K562 (cell line): ENCODE data around the gene DBH. TPM values are rescaled to one million over a fixed set of nuclear protein-coding genes. Genes with fewer than 3 reads are reported as not detected.

Experiments
- ATAC-seq: fragments of 200-7000 bp; cut with Tn5 transposase; 3 replicates; pipeline ENCODE4 v1.9.1; 2020; ENCODE audit warnings: moderate library complexity
- BruUV-seq: library from RNA; stranded (reverse); fragments of 400-500 nt; replicated peaks from 2 replicates; lab custom pipeline; 2021; lab: Mats Ljungman, UMichigan
- CTCF ChIA-PET: fragments of 300-600 bp; formaldehyde crosslinking; extraction: SDS; loops from one replicate; lab custom pipeline; 2021; ENCODE audit warnings: low intra/inter-chr PET ratio; lab: Yijun Ruan, JAX
- POLR2A ChIA-PET: fragments of 300-600, 350-650 bp; sonication (Branson Sonifier 250); formaldehyde crosslinking; extraction: SDS; loops from one replicate; lab custom pipeline; 2021; ENCODE audit warnings: antibody characterized with exemption, inconsistent platforms; lab: Yijun Ruan, JAX
- DNase-seq, 4 experiments: peaks; one replicate each; pipeline versions ENCODE4 v3.0.0 to v3.0.0-alpha.2; 2011 to 2018; ENCODE audit warnings: low spot score in 3 of 4, mixed read lengths in 3 of 4; ENCODE audit errors: extremely low read depth in 1 of 4
- FAIRE-seq: peaks from 2 replicates; lab custom pipeline; 2011; peaks lifted over from hg19 to GRCh38; lab: Jason Lieb, UNC
- H2AFZ ChIP-seq: 2 replicates; pipeline ENCODE4 v1.6.0; 2011; ENCODE audit warnings: low read depth, low read length, control low read depth, inconsistent platforms
- H3K27ac ChIP-seq: fragments of 200-600 bp; 3 replicates; pipeline ENCODE4 v1.8.0; 2011; ENCODE audit warnings: low read depth, mild to moderate bottlenecking, control low read depth, inconsistent platforms, low read length, moderate library complexity, mixed read lengths; ENCODE audit errors: extremely low read depth
- H3K27me3 ChIP-seq, 2 experiments: fragments of 300-600 bp in 1 of 2; 2 replicates in 1 of 2; 3 replicates in 1 of 2; pipeline versions ENCODE4 v1.6.0 to v1.8.0; 2011; ENCODE audit warnings: inconsistent platforms in 2 of 2, low read length in 2 of 2, mild to moderate bottlenecking in 1 of 2, mixed read lengths in 1 of 2, moderate library complexity in 1 of 2; ENCODE audit not compliant: control insufficient read depth in 2 of 2, insufficient read depth in 2 of 2
- H3K36me3 ChIP-seq: fragments of 300-600 bp; 3 replicates; pipeline ENCODE4 v1.8.0; 2011; ENCODE audit warnings: mild to moderate bottlenecking, low read length, inconsistent platforms; ENCODE audit not compliant: control insufficient read depth, insufficient read depth
- H3K4me1 ChIP-seq, 2 experiments: fragments of 200-600 bp in 1 of 2; replicated peaks in 1 of 2; 2 replicates in 1 of 2; 3 replicates in 1 of 2; pipeline versions ENCODE4 v1.5.1 to v1.8.0; 2011; ENCODE audit warnings: inconsistent platforms in 2 of 2, low read length in 2 of 2, mild to moderate bottlenecking in 1 of 2, mixed read lengths in 1 of 2, moderate library complexity in 1 of 2; ENCODE audit not compliant: control insufficient read depth in 2 of 2, insufficient read depth in 2 of 2
- H3K4me2 ChIP-seq: 2 replicates; pipeline ENCODE4 v1.6.1; 2011; ENCODE audit warnings: low read length, control low read depth, inconsistent platforms, mixed read lengths; ENCODE audit not compliant: insufficient read depth
- H3K4me3 ChIP-seq: fragments of 200-600 bp; sonication (generic), shearing (Covaris generic); 2 replicates; pipeline ENCODE4 v1.5.1; 2016; ENCODE audit warnings: control low read depth, inconsistent platforms
- H3K79me2 ChIP-seq: fragments of 200-600 bp; 3 replicates; pipeline ENCODE4 v1.8.0; 2011; ENCODE audit warnings: low read length, inconsistent platforms; ENCODE audit not compliant: control insufficient read depth, insufficient read depth
- H3K9ac ChIP-seq, 2 experiments: 2 replicates each; pipeline versions ENCODE4 v1.6.0 to v1.6.1; 2011; ENCODE audit warnings: low read depth in 2 of 2, low read length in 2 of 2, control low read depth in 1 of 2, inconsistent platforms in 1 of 2, mild to moderate bottlenecking in 1 of 2, mixed read lengths in 1 of 2; ENCODE audit not compliant: insufficient read depth in 1 of 2
- H3K9me1 ChIP-seq: one replicate; pipeline ENCODE4 v1.6.0; 2011; ENCODE audit warnings: inconsistent platforms, mild to moderate bottlenecking, low read length, moderate library complexity; ENCODE audit not compliant: control insufficient read depth, insufficient read depth
- H3K9me3 ChIP-seq: replicated peaks from 2 replicates; pipeline ENCODE4 v1.5.1; 2011; ENCODE audit warnings: low read depth, low read length, inconsistent platforms; ENCODE audit not compliant: control insufficient read depth, insufficient read depth
- H4K20me1 ChIP-seq: replicated peaks from 2 replicates; pipeline ENCODE4 v1.6.1; 2011; ENCODE audit warnings: low read length, inconsistent platforms, mixed read lengths; ENCODE audit not compliant: control insufficient read depth, insufficient read depth
- ARNT ChIP-seq, 2 experiments: fragments of 450-650 bp; IDR thresholded peaks; 2 replicates each; pipeline ENCODE4 v1.6.1; 2016; ENCODE audit warnings: mild to moderate bottlenecking in 1 of 2
- DDX20 ChIP-seq: fragments of 450-650 bp; IDR thresholded peaks from 2 replicates; pipeline ENCODE4 v1.6.1; 2016; ENCODE audit warnings: missing genetic modification characterization, low read depth, mild to moderate bottlenecking, missing compliant biosample characterization, moderate library complexity
- ELF4 ChIP-seq: fragments of 450-650 bp; formaldehyde crosslinking; IDR thresholded peaks from 2 replicates; pipeline ENCODE4 v1.4.0; 2022; ENCODE audit warnings: missing genetic modification characterization
- GATA2 ChIP-seq: sonication (generic); formaldehyde crosslinking; IDR thresholded peaks from 2 replicates; pipeline ENCODE4 v1.4.0; 2020; ENCODE audit warnings: mild to moderate bottlenecking, missing genetic modification reagents
- HDAC2 ChIP-seq: fragments of 450-650 bp; IDR thresholded peaks from 2 replicates; pipeline ENCODE4 v1.6.1; 2016; ENCODE audit warnings: mild to moderate bottlenecking
- KHSRP ChIP-seq: fragments of 450-650 bp; IDR thresholded peaks from 2 replicates; pipeline ENCODE4 v1.6.1; 2017
- MYNN ChIP-seq, 2 experiments: sonication (generic); formaldehyde crosslinking in 1 of 2; IDR thresholded peaks; 2 replicates each; pipeline versions ENCODE4 v1.5.0 to v1.6.1; 2016 to 2020; ENCODE audit warnings: antibody characterized with exemption in 1 of 2, missing genetic modification reagents in 1 of 2
- NCOA1 ChIP-seq: fragments of 450-650 bp; IDR thresholded peaks from 2 replicates; pipeline ENCODE4 v1.6.1; 2016; ENCODE audit warnings: low read depth
- PHF8 ChIP-seq: fragments of 200-600 bp; sonication (generic); IDR thresholded peaks from 2 replicates; pipeline ENCODE4 v1.6.1; 2012; ENCODE audit warnings: mixed run types, mild to moderate bottlenecking, inconsistent platforms, low read length, moderate library complexity, borderline replicate concordance
- POLR2B ChIP-seq: fragments of 450-650 bp; IDR thresholded peaks from 2 replicates; pipeline ENCODE4 v1.6.1; 2018; ENCODE audit warnings: low read depth; ENCODE audit not compliant: partially characterized antibody
- SREBF1 ChIP-seq: fragments of 150-350 bp; IDR thresholded peaks from 2 replicates; pipeline ENCODE4 v1.6.1; 2014; ENCODE audit warnings: antibody characterized with exemption, low read depth, low read length, borderline replicate concordance
- ZFPM2 ChIP-seq: fragments of 250-450 bp; sonication (Bioruptor Pico); IDR thresholded peaks from 2 replicates; pipeline ENCODE4 v1.5.1; 2022; ENCODE audit warnings: mild to moderate bottlenecking
- ZNF263 ChIP-seq: sonication (generic); formaldehyde crosslinking; IDR thresholded peaks from 2 replicates; pipeline ENCODE4 v1.8.0; 2022; ENCODE audit warnings: mild to moderate bottlenecking, missing genetic modification reagents, borderline replicate concordance
- ZNF274 ChIP-seq: IDR thresholded peaks from 2 replicates; pipeline ENCODE4 v1.6.1; 2011; ENCODE audit warnings: low read depth, mild to moderate bottlenecking, low read length, moderate library complexity, borderline replicate concordance
- ZNF551 ChIP-seq: fragments of 250-450 bp; sonication (Bioruptor Pico); IDR thresholded peaks from 2 replicates; pipeline ENCODE4 v1.5.0; 2021; ENCODE audit warnings: mild to moderate bottlenecking, moderate library complexity
- WGBS: fragments of 100-300 bp; shearing (Covaris generic); methylation state at CpG from one replicate; pipeline ENCODE4 v1.1.6; 2016; ENCODE audit warnings: low coverage, mixed read lengths; ENCODE audit not compliant: insufficient coverage; ENCODE audit errors: missing lambda C conversion rate; 5-methylcytosine and 5-hydroxymethylcytosine counted together
- in situ Hi-C: fragments of 300-500 bp; cut with MboI; formaldehyde crosslinking; loops from 4 replicates; pipeline ENCODE4 v1.15.0; 2018; ENCODE audit warnings: inconsistent platforms, mixed read lengths
- intact Hi-C: fragments of 100-400 bp; cut with micrococcal nuclease; formaldehyde crosslinking; loops from 2 replicates; pipeline ENCODE4 v1.14.2; 2022
- polyA plus RNA-seq, 8 experiments: library from polyadenylated mRNA; depleted of rRNA in 4 of 8; stranded (reverse) in 5 of 8; unstranded in 3 of 8; fragments of >200 nt; fragmentation: Nextera tagmentation in 2 of 8; fragmentation: Illumina TruSeq in 1 of 8; extraction: Ambion mirVana in 2 of 8; extraction: Trizol in 1 of 8; gene quantifications; 2 replicates each; pipeline versions ENCODE4 v1.2.1 to v1.2.3, GENCODE V29; 2011 to 2014; ENCODE audit warnings: inconsistent platforms in 1 of 8, missing spikeins in 1 of 8
- total RNA-seq, 7 experiments: library from RNA; depleted of rRNA in 6 of 7; stranded (reverse); fragments of >200 nt in 6 of 7; fragmentation: Illumina TruSeq in 2 of 7; extraction: Trizol in 2 of 7; gene quantifications; 2 replicates each; pipeline versions ENCODE4 v1.2.1 to v1.2.3, GENCODE V29; 2011 to 2021; ENCODE audit warnings: low replicate concordance in 1 of 7
- TF ChIP-seq, protein P1 (sequence below): fragments of 150-350 bp; conservative IDR thresholded peaks from 2 replicates; pipeline ENCODE4 v1.6.1; 2014; ENCODE audit warnings: low read length
- TF ChIP-seq, protein P2 (sequence below): fragments of 450-650 bp; IDR thresholded peaks from 2 replicates; pipeline ENCODE4 v1.6.1; 2016; ENCODE audit warnings: missing biosample characterization, missing genetic modification characterization
- TF ChIP-seq, protein P3 (sequence below): fragments of 250-450 bp; sonication (Bioruptor Pico); IDR thresholded peaks from 2 replicates; pipeline ENCODE4 v1.6.1; 2021; ENCODE audit warnings: mild to moderate bottlenecking

DBH gene
- total and polyA plus RNA-seq, 9 of the 15 experiments (the other 6 are each of a cell fraction or from before 2014, with no cell fraction given): not detected

DNA sequence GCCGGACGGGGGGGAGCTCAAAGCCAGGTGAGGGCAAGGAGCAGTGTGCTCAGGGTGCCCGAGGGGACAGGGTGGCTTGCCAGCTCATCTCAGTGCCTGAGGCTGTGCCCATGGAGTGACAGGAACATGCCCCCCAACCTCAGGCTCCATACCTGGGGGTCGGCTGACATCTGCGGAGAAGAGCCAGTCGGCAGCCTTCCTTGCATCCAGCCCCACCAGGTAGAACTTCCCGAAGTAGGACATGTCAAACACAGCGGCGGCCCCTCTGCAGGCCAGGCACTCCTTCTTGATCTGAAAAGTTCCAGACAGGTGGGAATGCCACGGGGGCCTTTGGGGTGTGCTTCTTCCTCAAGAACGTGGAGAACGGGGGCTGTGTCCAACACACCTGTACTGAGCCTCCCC is 59.9 kb downstream of the DBH start (continued):
- TF ChIP-seq, protein P1, sequence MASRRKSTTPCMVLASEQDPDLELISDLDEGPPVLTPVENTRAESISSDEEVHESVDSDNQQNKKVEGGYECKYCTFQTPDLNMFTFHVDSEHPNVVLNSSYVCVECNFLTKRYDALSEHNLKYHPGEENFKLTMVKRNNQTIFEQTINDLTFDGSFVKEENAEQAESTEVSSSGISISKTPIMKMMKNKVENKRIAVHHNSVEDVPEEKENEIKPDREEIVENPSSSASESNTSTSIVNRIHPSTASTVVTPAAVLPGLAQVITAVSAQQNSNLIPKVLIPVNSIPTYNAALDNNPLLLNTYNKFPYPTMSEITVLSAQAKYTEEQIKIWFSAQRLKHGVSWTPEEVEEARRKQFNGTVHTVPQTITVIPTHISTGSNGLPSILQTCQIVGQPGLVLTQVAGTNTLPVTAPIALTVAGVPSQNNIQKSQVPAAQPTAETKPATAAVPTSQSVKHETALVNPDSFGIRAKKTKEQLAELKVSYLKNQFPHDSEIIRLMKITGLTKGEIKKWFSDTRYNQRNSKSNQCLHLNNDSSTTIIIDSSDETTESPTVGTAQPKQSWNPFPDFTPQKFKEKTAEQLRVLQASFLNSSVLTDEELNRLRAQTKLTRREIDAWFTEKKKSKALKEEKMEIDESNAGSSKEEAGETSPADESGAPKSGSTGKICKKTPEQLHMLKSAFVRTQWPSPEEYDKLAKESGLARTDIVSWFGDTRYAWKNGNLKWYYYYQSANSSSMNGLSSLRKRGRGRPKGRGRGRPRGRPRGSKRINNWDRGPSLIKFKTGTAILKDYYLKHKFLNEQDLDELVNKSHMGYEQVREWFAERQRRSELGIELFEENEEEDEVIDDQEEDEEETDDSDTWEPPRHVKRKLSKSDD: no peak
- TF ChIP-seq NCOA1 (no peak), SREBF1 (no peak), POLR2B (no peak), MYNN (IDR thresholded peaks at IDR 0.05) (no peak), MYNN (CRISPR knock-in tag; IDR thresholded peaks at IDR 0.05) (no peak), ZNF274 (no peak), ZNF551 (CRISPR knock-in tag) (no peak)

DNA sequence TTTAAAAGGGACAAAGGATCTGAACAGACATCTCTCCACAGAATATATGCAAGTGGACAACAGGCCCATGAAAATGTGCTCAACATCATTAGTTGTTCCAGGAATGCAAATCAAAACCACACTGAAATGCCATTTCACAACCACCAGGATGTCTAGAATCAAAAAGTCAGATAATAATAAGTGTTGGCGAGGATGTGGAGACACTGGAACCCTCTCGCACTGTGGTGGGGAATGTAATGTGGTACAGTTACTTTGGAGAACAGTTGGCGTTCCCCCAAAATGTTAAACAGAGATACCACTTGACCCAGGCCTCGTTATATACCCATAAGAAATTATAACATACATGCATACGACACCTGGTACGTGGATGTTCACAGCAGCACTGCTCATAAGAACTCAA is 63.4 kb downstream of the DBH start:
- Histone ChIP-seq H3K9me1 (no peaks in the 10 kb centered on the region), H3K27ac (no peak overlapping the region), H3K79me2 (no peaks in the 10 kb centered on the region), H4K20me1 (no peaks in the 10 kb centered on the region; the same call in 1 of the 2 replicates), H3K36me3 (no peaks in the 10 kb centered on the region), H3K4me2 (no peak overlapping the region), H3K4me3 (no peak overlapping the region), H3K4me1 (no peaks in the 10 kb centered on the region; a peak in 1 of 5 replicates), H2AFZ (no peak overlapping the region), H3K27me3 (peaks cover 14 to 45% of the 10 kb centered on the region in 2 experiments), H3K9ac (no peak overlapping the region), H3K9me3 (no peaks in the 10 kb centered on the region)
- DNase-seq (no peak), ATAC-seq (no peak), FAIRE-seq (no peak)
- no TSS peak for BruUV-seq
- POLR2A ChIA-PET: no interaction called here
- intact Hi-C loops (no loop called here), in situ Hi-C loops (no loop called here)
- 0% methylated on average over 6 of the region's 6 CpGs for WGBS
- CTCF ChIA-PET: no interaction called here
- no peak for TF ChIP-seq PHF8
- no peak for TF ChIP-seq ARNT (IDR thresholded peaks at IDR 0.05)
- TF ChIP-seq GATA2 (CRISPR knock-in tag): no peak
- TF ChIP-seq, protein P2, sequence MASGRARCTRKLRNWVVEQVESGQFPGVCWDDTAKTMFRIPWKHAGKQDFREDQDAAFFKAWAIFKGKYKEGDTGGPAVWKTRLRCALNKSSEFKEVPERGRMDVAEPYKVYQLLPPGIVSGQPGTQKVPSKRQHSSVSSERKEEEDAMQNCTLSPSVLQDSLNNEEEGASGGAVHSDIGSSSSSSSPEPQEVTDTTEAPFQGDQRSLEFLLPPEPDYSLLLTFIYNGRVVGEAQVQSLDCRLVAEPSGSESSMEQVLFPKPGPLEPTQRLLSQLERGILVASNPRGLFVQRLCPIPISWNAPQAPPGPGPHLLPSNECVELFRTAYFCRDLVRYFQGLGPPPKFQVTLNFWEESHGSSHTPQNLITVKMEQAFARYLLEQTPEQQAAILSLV (tag): no peak
- no peak for TF ChIP-seq KHSRP
- no peak for TF ChIP-seq ZNF263 (CRISPR knock-in tag)
- TF ChIP-seq, protein P3, sequence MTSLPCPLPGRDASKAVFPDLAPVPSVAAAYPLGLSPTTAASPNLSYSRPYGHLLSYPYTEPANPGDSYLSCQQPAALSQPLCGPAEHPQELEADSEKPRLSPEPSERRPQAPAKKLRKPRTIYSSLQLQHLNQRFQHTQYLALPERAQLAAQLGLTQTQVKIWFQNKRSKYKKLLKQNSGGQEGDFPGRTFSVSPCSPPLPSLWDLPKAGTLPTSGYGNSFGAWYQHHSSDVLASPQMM (CRISPR knock-in tag): no peak
- TF ChIP-seq HDAC2: no peak
- no peak for TF ChIP-seq ELF4 (CRISPR knock-in tag)
- no peak for TF ChIP-seq ZFPM2
- no peak for TF ChIP-seq DDX20
